Measurements from ENCODE around the gene WSB1. TPM values are rescaled to one million over a fixed set of nuclear protein-coding genes. Genes with fewer than 3 reads are reported as not detected.

The WSB1 gene
- total and polyA plus RNA-seq, 2 experiments from 2014 or later = 161 to 214 TPM

- H3K4me1 ChIP-seq (ENCODE audit: insufficient read depth) = peaks cover 26% of the 10 kb centered on the region
- H3K27ac ChIP-seq = peak overlapping the region; percentile 21
- 57% methylated on average over 4 of the region's 4 CpGs for WGBS (ENCODE audit: low lambda C conversion rate, missing lambda C conversion rate)
- no peaks in the 10 kb centered on the region for H4K20me1 ChIP-seq (ENCODE audit: insufficient read depth, poor library complexity, severe bottlenecking)
- DNase-seq (ENCODE audit: low spot score) = no peak
- H3K9me3 ChIP-seq (ENCODE audit: low read depth) = no peaks in the 10 kb centered on the region
- no peaks in the 10 kb centered on the region for H3K79me2 ChIP-seq
- H3K4me3 ChIP-seq = no peak overlapping the region
- no peaks in the 10 kb centered on the region for H3K27me3 ChIP-seq
- TF ChIP-seq, protein P1, sequence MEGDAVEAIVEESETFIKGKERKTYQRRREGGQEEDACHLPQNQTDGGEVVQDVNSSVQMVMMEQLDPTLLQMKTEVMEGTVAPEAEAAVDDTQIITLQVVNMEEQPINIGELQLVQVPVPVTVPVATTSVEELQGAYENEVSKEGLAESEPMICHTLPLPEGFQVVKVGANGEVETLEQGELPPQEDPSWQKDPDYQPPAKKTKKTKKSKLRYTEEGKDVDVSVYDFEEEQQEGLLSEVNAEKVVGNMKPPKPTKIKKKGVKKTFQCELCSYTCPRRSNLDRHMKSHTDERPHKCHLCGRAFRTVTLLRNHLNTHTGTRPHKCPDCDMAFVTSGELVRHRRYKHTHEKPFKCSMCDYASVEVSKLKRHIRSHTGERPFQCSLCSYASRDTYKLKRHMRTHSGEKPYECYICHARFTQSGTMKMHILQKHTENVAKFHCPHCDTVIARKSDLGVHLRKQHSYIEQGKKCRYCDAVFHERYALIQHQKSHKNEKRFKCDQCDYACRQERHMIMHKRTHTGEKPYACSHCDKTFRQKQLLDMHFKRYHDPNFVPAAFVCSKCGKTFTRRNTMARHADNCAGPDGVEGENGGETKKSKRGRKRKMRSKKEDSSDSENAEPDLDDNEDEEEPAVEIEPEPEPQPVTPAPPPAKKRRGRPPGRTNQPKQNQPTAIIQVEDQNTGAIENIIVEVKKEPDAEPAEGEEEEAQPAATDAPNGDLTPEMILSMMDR (IDR thresholded peaks at IDR 0.05; ENCODE audit: poor library complexity) = no peak
- no peak for TF ChIP-seq EZH2 (IDR thresholded peaks at IDR 0.05; ENCODE audit: borderline replicate concordance)
- no peaks in the 10 kb centered on the region for H3K9me2 ChIP-seq (replicated peaks; ENCODE audit: insufficient read depth)
- no peaks in the 10 kb centered on the region for H3K36me3 ChIP-seq (replicated peaks; ENCODE audit: insufficient read depth, low read depth)
- no peak overlapping the region for H3K4me2 ChIP-seq
- no peak overlapping the region for H2AFZ ChIP-seq
Measured at GRCh38 chr17:27341041-27341471, 47.1 kb downstream of the WSB1 start.

DNA sequence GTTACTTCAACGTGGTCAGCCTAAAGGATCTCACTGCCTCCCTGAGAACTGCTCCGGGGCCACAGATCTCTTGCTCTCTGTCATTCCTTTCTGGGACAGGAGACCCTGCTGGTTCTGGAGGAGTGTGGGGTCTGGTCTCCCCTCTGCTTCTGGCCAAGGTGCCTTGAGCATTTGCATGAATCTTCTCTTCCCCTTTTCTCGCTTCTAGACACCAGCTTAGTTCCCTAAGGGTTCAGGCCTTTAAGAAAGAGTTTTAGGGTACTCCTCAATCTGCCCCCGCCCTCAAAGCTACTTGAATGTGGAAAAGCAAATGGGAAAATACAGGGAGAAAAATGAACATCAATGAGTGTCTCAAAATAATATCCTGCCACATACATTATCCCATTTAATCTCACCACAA, 48.1 kb downstream of the WSB1 start:
- Histone ChIP-seq H3K4me3 (no peak overlapping the region), H2AFZ (no peak overlapping the region), H3K27me3 (no peaks in the 10 kb centered on the region), H3K4me2 (no peak overlapping the region), H3K36me3 (replicated peaks; ENCODE audit: insufficient read depth, low read depth) (no peaks in the 10 kb centered on the region), H3K9me3 (ENCODE audit: low read depth) (no peaks in the 10 kb centered on the region), H3K27ac (no peak overlapping the region), H3K79me2 (no peaks in the 10 kb centered on the region), H3K9me2 (replicated peaks; ENCODE audit: insufficient read depth) (no peaks in the 10 kb centered on the region), H4K20me1 (ENCODE audit: insufficient read depth, poor library complexity, severe bottlenecking) (no peaks in the 10 kb centered on the region), H3K4me1 (ENCODE audit: insufficient read depth) (peaks cover 32% of the 10 kb centered on the region)
- TF ChIP-seq EZH2phosphoT487 (IDR thresholded peaks at IDR 0.05; ENCODE audit: low read depth, severe bottlenecking, unreplicated experiment) = no peak
- TF ChIP-seq EZH2 (IDR thresholded peaks at IDR 0.05; ENCODE audit: borderline replicate concordance) = no peak
- TF ChIP-seq, protein P1 (IDR thresholded peaks at IDR 0.05; ENCODE audit: poor library complexity) = no peak
- DNase-seq (ENCODE audit: low spot score) = no peak
- WGBS (ENCODE audit: low lambda C conversion rate, missing lambda C conversion rate) = 96% methylated on average over 4 of the region's 4 CpGs

DNA sequence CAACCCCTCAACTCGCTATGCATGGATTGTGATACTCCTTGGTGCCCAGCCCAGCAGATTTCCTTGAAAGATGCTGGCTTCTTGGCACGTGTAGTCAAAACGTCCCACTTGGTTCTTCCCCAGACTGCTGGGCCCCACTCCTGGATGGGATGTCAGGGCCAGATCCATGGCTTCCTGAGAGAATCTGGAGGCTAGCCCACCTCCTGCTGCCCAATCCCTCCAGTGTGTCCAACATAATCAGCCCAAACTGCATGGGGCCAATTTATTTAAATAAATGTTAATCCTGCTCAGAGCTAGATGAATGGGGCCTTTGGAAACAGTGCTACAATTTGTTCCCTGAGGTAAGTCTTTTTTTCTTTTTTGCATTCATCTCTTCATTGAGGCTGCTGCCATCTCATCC, 49.4 kb downstream of the WSB1 start:
- peaks cover 32% of the 10 kb centered on the region for H3K4me1 ChIP-seq (ENCODE audit: insufficient read depth)
- H3K9me2 ChIP-seq (replicated peaks; ENCODE audit: insufficient read depth) = no peaks in the 10 kb centered on the region
- H4K20me1 ChIP-seq (ENCODE audit: insufficient read depth, poor library complexity, severe bottlenecking) = no peaks in the 10 kb centered on the region
- H3K79me2 ChIP-seq = no peaks in the 10 kb centered on the region
- no peak overlapping the region for H2AFZ ChIP-seq
- no peak overlapping the region for H3K4me2 ChIP-seq
- no peak for DNase-seq (ENCODE audit: low spot score)
- no peaks in the 10 kb centered on the region for H3K36me3 ChIP-seq (replicated peaks; ENCODE audit: insufficient read depth, low read depth)
- no peak overlapping the region for H3K4me3 ChIP-seq
- H3K27me3 ChIP-seq = no peaks in the 10 kb centered on the region
- TF ChIP-seq, protein P1 (IDR thresholded peaks at IDR 0.05; ENCODE audit: poor library complexity) = no peak
- TF ChIP-seq EZH2 (IDR thresholded peaks at IDR 0.05; ENCODE audit: borderline replicate concordance) (no peak), EZH2phosphoT487 (IDR thresholded peaks at IDR 0.05; ENCODE audit: low read depth, severe bottlenecking, unreplicated experiment) (no peak)
- H3K27ac ChIP-seq = no peak overlapping the region
- H3K9me3 ChIP-seq (ENCODE audit: low read depth) = no peaks in the 10 kb centered on the region
- WGBS (ENCODE audit: low lambda C conversion rate, missing lambda C conversion rate) = 96% methylated on average over 3 of the region's 3 CpGs
